Measurements from ENCODE around the gene EFCAB12.
A peak's percentile ranks its signal among the peaks of the same experiment; 100 is the strongest.

The EFCAB12 gene

GRCh38 chr3:129428376-129429079 is at the start of gene EFCAB12:
Gene EFCAB12 (minus strand): TSS chr3:129428636. CDS start chr3:129428488, 148 bp downstream.
- peak; percentile 97 for DNase-seq

GRCh38 chr3:129476586-129476985 is 48.1 kb upstream of the EFCAB12 start:
- DNase-seq, result no peak

GRCh38 chr3:129475863-129476262 is 47.4 kb upstream of the EFCAB12 start:
- DNase-seq, result no peak

GRCh38 chr3:129474984-129475804 is 46.8 kb upstream of the EFCAB12 start:
- DNase-seq, result no peak

- no peak for DNase-seq
Observed at GRCh38 chr3:129473769-129474152, 45.3 kb upstream of the EFCAB12 start.

GRCh38 chr3:129473067-129473768 is 44.8 kb upstream of the EFCAB12 start:
- DNase-seq, result no peak

- no peak for DNase-seq
Observed at GRCh38 chr3:129470861-129471260, 42.4 kb upstream of the EFCAB12 start.

GRCh38 chr3:129469026-129469425 is 40.6 kb upstream of the EFCAB12 start:
- peak; percentile 28 for DNase-seq

- no peak for DNase-seq
Observed at GRCh38 chr3:129467932-129468331, 39.5 kb upstream of the EFCAB12 start.

GRCh38 chr3:129463716-129464115 is 35.3 kb upstream of the EFCAB12 start:
- no peak for DNase-seq

GRCh38 chr3:129463094-129463493 is 34.7 kb upstream of the EFCAB12 start:
- no peak for DNase-seq

- DNase-seq, result peak; percentile 51
Observed at GRCh38 chr3:129462361-129462968, 34.0 kb upstream of the EFCAB12 start.

GRCh38 chr3:129461461-129462146 is 33.2 kb upstream of the EFCAB12 start:
- peak; percentile 98 for DNase-seq

GRCh38 chr3:129461022-129461421 is 32.6 kb upstream of the EFCAB12 start:
- peak; percentile 61 for DNase-seq

GRCh38 chr3:129460572-129460971 is 32.1 kb upstream of the EFCAB12 start:
- no peak for DNase-seq

- no peak for DNase-seq
Observed at GRCh38 chr3:129460155-129460554, 31.7 kb upstream of the EFCAB12 start.

- no peak for DNase-seq
Observed at GRCh38 chr3:129453732-129454131, 25.3 kb upstream of the EFCAB12 start.

GRCh38 chr3:129449279-129450115 is 21.1 kb upstream of the EFCAB12 start:
- DNase-seq, result no peak

GRCh38 chr3:129448186-129448895 is 19.9 kb upstream of the EFCAB12 start:
- peak; percentile 49 for DNase-seq

GRCh38 chr3:129446926-129447325 is 18.5 kb upstream of the EFCAB12 start:
- DNase-seq, result no peak

- peak; percentile 37 for DNase-seq
Observed at GRCh38 chr3:129445471-129445870, 17.0 kb upstream of the EFCAB12 start.
